Activated T-cell treated with anti-CD3 and anti-CD28 coated beads, Interleukin-2, amount 50 U/mL, for 24 hours (primary cell): ENCODE results near the gene RAB8B.

Source experiments
- DNase-seq: peaks from one replicate; pipeline ENCODE4 v3.0.0-alpha.2; 2020
- H3K27ac Mint-ChIP-seq: 2 replicates; pipeline ENCODE4 v1.8.0; 2020; ENCODE audit warnings: mild to moderate bottlenecking, mixed read lengths
- H3K27me3 Mint-ChIP-seq: 2 replicates; pipeline ENCODE4 v1.8.0; 2020; ENCODE audit warnings: mixed read lengths
- H3K36me3 Mint-ChIP-seq: 2 replicates; pipeline ENCODE4 v1.8.0; 2020; ENCODE audit warnings: low read depth, mixed read lengths
- H3K4me1 Mint-ChIP-seq: 2 replicates; pipeline ENCODE4 v1.8.0; 2020; ENCODE audit warnings: low read depth, mixed read lengths
- H3K4me3 Mint-ChIP-seq: 2 replicates; pipeline ENCODE4 v1.8.0; 2020; ENCODE audit warnings: mild to moderate bottlenecking, moderate library complexity, mixed read lengths
- H3K9me3 Mint-ChIP-seq: 2 replicates; pipeline ENCODE4 v1.8.0; 2020; ENCODE audit warnings: mixed read lengths

RAB8B gene

GRCh38 chr15:63277038-63277892 is 87.9 kb downstream of the RAB8B start, which contains the start of gene APH1B:
Gene APH1B, plus strand, starts transcription at chr15:63277605. Its CDS starts 19 bp downstream, at chr15:63277624.
- H3K27me3 Mint-ChIP-seq, result no peaks in the 10 kb centered on the region
- H3K27ac Mint-ChIP-seq, result peak within 1 kb of the TSS; percentile 94
- H3K9me3 Mint-ChIP-seq, result peaks cover 3% of the 10 kb centered on the region
- peaks cover 34% of the 10 kb centered on the region for H3K4me1 Mint-ChIP-seq
- peak within 1 kb of the TSS; percentile 85 for H3K4me3 Mint-ChIP-seq
- H3K36me3 Mint-ChIP-seq, result peaks cover 4% of the 10 kb centered on the region
- DNase-seq, result peak; percentile 83

- no peaks in the 10 kb centered on the region for H3K36me3 Mint-ChIP-seq
- peak overlapping the region; percentile 75 for H3K4me3 Mint-ChIP-seq
- H3K27ac Mint-ChIP-seq, result peak overlapping the region; percentile 57
- H3K4me1 Mint-ChIP-seq, result peaks cover 31% of the 10 kb centered on the region
- H3K27me3 Mint-ChIP-seq, result no peaks in the 10 kb centered on the region
- no peak for DNase-seq
- H3K9me3 Mint-ChIP-seq, result no peaks in the 10 kb centered on the region
Measured at GRCh38 chr15:63277893-63278456, 88.6 kb downstream of the RAB8B start.

- Mint-ChIP-seq H3K4me3 (no peak overlapping the region), H3K27me3 (no peaks in the 10 kb centered on the region), H3K4me1 (peaks cover 9% of the 10 kb centered on the region), H3K36me3 (peaks cover 3% of the 10 kb centered on the region), H3K9me3 (no peaks in the 10 kb centered on the region), H3K27ac (no peak overlapping the region)
- DNase-seq, result no peak
Measured at GRCh38 chr15:63283126-63283525, 93.7 kb downstream of the RAB8B start.

- Mint-ChIP-seq H3K4me1 (peaks cover 15% of the 10 kb centered on the region), H3K27me3 (no peaks in the 10 kb centered on the region), H3K4me3 (no peak overlapping the region), H3K27ac (no peak overlapping the region), H3K36me3 (peaks cover 3% of the 10 kb centered on the region), H3K9me3 (no peaks in the 10 kb centered on the region)
- no peak for DNase-seq
Measured at GRCh38 chr15:63284335-63284734, 94.9 kb downstream of the RAB8B start.

GRCh38 chr15:63287109-63287508 is 97.7 kb downstream of the RAB8B start:
- Mint-ChIP-seq H3K4me1 (peaks cover 15% of the 10 kb centered on the region), H3K27me3 (no peaks in the 10 kb centered on the region), H3K27ac (peak overlapping the region; percentile 4), H3K9me3 (no peaks in the 10 kb centered on the region), H3K4me3 (no peak overlapping the region), H3K36me3 (peaks cover 3% of the 10 kb centered on the region)
- DNase-seq, result no peak

GRCh38 chr15:63288342-63288741 is 98.9 kb downstream of the RAB8B start:
- Mint-ChIP-seq H3K27me3 (no peaks in the 10 kb centered on the region), H3K9me3 (no peaks in the 10 kb centered on the region), H3K36me3 (peaks cover 3% of the 10 kb centered on the region), H3K4me3 (no peak overlapping the region), H3K27ac (no peak overlapping the region), H3K4me1 (peaks cover 12% of the 10 kb centered on the region)
- DNase-seq, result no peak

- Mint-ChIP-seq H3K27ac (no peak overlapping the region), H3K36me3 (peaks cover 3% of the 10 kb centered on the region), H3K9me3 (no peaks in the 10 kb centered on the region), H3K4me3 (no peak overlapping the region), H3K27me3 (no peaks in the 10 kb centered on the region), H3K4me1 (peaks cover 8% of the 10 kb centered on the region)
- no peak for DNase-seq
Measured at GRCh38 chr15:63288778-63289378, 99.5 kb downstream of the RAB8B start.

GRCh38 chr15:63291507-63291906 is 102.1 kb downstream of the RAB8B start:
- no peak for DNase-seq
- Mint-ChIP-seq H3K4me3 (no peak overlapping the region), H3K4me1 (peaks cover 10% of the 10 kb centered on the region), H3K27me3 (no peaks in the 10 kb centered on the region), H3K9me3 (no peaks in the 10 kb centered on the region), H3K36me3 (peaks cover 12% of the 10 kb centered on the region), H3K27ac (no peak overlapping the region)

- peaks cover 13% of the 10 kb centered on the region for H3K36me3 Mint-ChIP-seq
- H3K27ac Mint-ChIP-seq, result no peak overlapping the region
- H3K4me3 Mint-ChIP-seq, result no peak overlapping the region
- no peaks in the 10 kb centered on the region for H3K9me3 Mint-ChIP-seq
- no peak for DNase-seq
- peaks cover 10% of the 10 kb centered on the region for H3K4me1 Mint-ChIP-seq
- H3K27me3 Mint-ChIP-seq, result no peaks in the 10 kb centered on the region
Measured at GRCh38 chr15:63292241-63292640, 102.8 kb downstream of the RAB8B start.

- H3K4me1 Mint-ChIP-seq, result peaks cover 10% of the 10 kb centered on the region
- H3K9me3 Mint-ChIP-seq, result no peaks in the 10 kb centered on the region
- no peak for DNase-seq
- H3K27me3 Mint-ChIP-seq, result no peaks in the 10 kb centered on the region
- peaks cover 13% of the 10 kb centered on the region for H3K36me3 Mint-ChIP-seq
- H3K27ac Mint-ChIP-seq, result no peak overlapping the region
- H3K4me3 Mint-ChIP-seq, result no peak overlapping the region
Measured at GRCh38 chr15:63292771-63293170, 103.4 kb downstream of the RAB8B start.

- no peak for DNase-seq
- Mint-ChIP-seq H3K27ac (no peak overlapping the region), H3K4me1 (peaks cover 2% of the 10 kb centered on the region), H3K9me3 (no peaks in the 10 kb centered on the region), H3K27me3 (no peaks in the 10 kb centered on the region), H3K4me3 (no peak overlapping the region), H3K36me3 (peaks cover 13% of the 10 kb centered on the region)
Measured at GRCh38 chr15:63294359-63294758, 105.0 kb downstream of the RAB8B start.

GRCh38 chr15:63295341-63295740 is 105.9 kb downstream of the RAB8B start:
- Mint-ChIP-seq H3K36me3 (peaks cover 14% of the 10 kb centered on the region), H3K27me3 (no peaks in the 10 kb centered on the region)

GRCh38 chr15:63296195-63296594 is 106.8 kb downstream of the RAB8B start:
- Mint-ChIP-seq H3K27me3 (no peaks in the 10 kb centered on the region), H3K9me3 (no peaks in the 10 kb centered on the region), H3K4me3 (no peak overlapping the region), H3K4me1 (peaks cover 2% of the 10 kb centered on the region), H3K36me3 (peaks cover 17% of the 10 kb centered on the region), H3K27ac (no peak overlapping the region)
- no peak for DNase-seq

More at GRCh38 chr15:63295341-63295740, 105.9 kb downstream of the RAB8B start:
- no peak overlapping the region for H3K27ac Mint-ChIP-seq
- H3K4me1 Mint-ChIP-seq, result peaks cover 2% of the 10 kb centered on the region
- DNase-seq, result no peak
- no peak overlapping the region for H3K4me3 Mint-ChIP-seq
- H3K9me3 Mint-ChIP-seq, result no peaks in the 10 kb centered on the region

GRCh38 chr15:63299943-63300575 is 110.7 kb downstream of the RAB8B start:
- H3K27ac Mint-ChIP-seq, result no peak overlapping the region

More at GRCh38 chr15:63299943-63300575, 110.7 kb downstream of the RAB8B start:
- Mint-ChIP-seq H3K4me1 (peaks cover 2% of the 10 kb centered on the region), H3K4me3 (no peak overlapping the region), H3K36me3 (peaks cover 26% of the 10 kb centered on the region), H3K27me3 (no peaks in the 10 kb centered on the region), H3K9me3 (no peaks in the 10 kb centered on the region)
- DNase-seq, result no peak
